ENCODE results near the gene TTYH2.

The TTYH2 gene

GRCh38 chr17:74297941-74298340, 84.6 kb downstream of the TTYH2 start:
- DNase-seq = no peak

GRCh38 chr17:74298778-74299177, 85.4 kb downstream of the TTYH2 start:
- DNase-seq = no peak

GRCh38 chr17:74299226-74300009, 86.0 kb downstream of the TTYH2 start:
- no peak for DNase-seq

- no peak for DNase-seq
Observed at GRCh38 chr17:74303305-74303704, 89.9 kb downstream of the TTYH2 start.

- no peak for DNase-seq
Observed at GRCh38 chr17:74304184-74304583, 90.8 kb downstream of the TTYH2 start.

- DNase-seq = no peak
Observed at GRCh38 chr17:74305865-74306654, 92.7 kb downstream of the TTYH2 start.

- no peak for DNase-seq
Observed at GRCh38 chr17:74307984-74308773, 94.8 kb downstream of the TTYH2 start.

- DNase-seq = no peak
Observed at GRCh38 chr17:74309902-74310301, 96.5 kb downstream of the TTYH2 start.
